HL-60 (cell line): ENCODE data around the gene CAV1.

ENCODE experiments used
- GABPA ChIP-seq: IDR thresholded peaks from 2 replicates; pipeline ENCODE4 v1.6.1; 2012; ENCODE audit warnings: low read depth
- POLR2AphosphoS5 ChIP-seq: IDR thresholded peaks from 2 replicates; pipeline ENCODE4 v1.6.1; 2012; ENCODE audit warnings: low read depth
- TF ChIP-seq, protein P1 (sequence below): IDR thresholded peaks from one replicate; pipeline ENCODE4 v1.5.1; 2011; ENCODE audit warnings: low read length, control low read depth, inconsistent platforms; ENCODE audit not compliant: insufficient read depth
- TF ChIP-seq, protein P2 (sequence below): IDR thresholded peaks from 2 replicates; pipeline ENCODE4 v1.6.1; 2012; ENCODE audit warnings: low read depth; ENCODE audit not compliant: insufficient replicate concordance

DNA sequence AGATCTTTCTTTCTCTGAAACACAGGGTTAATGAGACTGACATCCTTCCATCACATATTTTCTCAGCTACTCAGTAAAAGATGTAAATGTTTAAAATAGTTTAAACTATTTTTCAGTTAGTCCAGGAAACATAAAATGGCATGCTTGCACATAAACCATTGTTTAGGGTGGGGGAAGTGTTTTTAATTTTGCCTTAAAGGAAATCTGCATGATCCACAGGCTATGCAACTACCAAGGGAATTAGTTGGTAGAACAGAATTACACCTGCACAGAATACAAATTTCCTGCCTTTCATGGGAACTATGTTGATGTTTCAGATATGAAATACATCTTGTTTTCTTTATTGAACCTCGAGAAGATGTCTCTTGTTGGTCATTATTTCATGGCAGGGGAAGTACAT is 10.6 kb downstream of the CAV1 start:
- no peak for TF ChIP-seq POLR2AphosphoS5
- TF ChIP-seq, protein P1, sequence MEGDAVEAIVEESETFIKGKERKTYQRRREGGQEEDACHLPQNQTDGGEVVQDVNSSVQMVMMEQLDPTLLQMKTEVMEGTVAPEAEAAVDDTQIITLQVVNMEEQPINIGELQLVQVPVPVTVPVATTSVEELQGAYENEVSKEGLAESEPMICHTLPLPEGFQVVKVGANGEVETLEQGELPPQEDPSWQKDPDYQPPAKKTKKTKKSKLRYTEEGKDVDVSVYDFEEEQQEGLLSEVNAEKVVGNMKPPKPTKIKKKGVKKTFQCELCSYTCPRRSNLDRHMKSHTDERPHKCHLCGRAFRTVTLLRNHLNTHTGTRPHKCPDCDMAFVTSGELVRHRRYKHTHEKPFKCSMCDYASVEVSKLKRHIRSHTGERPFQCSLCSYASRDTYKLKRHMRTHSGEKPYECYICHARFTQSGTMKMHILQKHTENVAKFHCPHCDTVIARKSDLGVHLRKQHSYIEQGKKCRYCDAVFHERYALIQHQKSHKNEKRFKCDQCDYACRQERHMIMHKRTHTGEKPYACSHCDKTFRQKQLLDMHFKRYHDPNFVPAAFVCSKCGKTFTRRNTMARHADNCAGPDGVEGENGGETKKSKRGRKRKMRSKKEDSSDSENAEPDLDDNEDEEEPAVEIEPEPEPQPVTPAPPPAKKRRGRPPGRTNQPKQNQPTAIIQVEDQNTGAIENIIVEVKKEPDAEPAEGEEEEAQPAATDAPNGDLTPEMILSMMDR = no peak
- TF ChIP-seq, protein P2, sequence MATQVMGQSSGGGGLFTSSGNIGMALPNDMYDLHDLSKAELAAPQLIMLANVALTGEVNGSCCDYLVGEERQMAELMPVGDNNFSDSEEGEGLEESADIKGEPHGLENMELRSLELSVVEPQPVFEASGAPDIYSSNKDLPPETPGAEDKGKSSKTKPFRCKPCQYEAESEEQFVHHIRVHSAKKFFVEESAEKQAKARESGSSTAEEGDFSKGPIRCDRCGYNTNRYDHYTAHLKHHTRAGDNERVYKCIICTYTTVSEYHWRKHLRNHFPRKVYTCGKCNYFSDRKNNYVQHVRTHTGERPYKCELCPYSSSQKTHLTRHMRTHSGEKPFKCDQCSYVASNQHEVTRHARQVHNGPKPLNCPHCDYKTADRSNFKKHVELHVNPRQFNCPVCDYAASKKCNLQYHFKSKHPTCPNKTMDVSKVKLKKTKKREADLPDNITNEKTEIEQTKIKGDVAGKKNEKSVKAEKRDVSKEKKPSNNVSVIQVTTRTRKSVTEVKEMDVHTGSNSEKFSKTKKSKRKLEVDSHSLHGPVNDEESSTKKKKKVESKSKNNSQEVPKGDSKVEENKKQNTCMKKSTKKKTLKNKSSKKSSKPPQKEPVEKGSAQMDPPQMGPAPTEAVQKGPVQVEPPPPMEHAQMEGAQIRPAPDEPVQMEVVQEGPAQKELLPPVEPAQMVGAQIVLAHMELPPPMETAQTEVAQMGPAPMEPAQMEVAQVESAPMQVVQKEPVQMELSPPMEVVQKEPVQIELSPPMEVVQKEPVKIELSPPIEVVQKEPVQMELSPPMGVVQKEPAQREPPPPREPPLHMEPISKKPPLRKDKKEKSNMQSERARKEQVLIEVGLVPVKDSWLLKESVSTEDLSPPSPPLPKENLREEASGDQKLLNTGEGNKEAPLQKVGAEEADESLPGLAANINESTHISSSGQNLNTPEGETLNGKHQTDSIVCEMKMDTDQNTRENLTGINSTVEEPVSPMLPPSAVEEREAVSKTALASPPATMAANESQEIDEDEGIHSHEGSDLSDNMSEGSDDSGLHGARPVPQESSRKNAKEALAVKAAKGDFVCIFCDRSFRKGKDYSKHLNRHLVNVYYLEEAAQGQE = no peak
- no peak for TF ChIP-seq GABPA
